Measurements from ENCODE around the gene DLG2.

Gene DLG2

DNA sequence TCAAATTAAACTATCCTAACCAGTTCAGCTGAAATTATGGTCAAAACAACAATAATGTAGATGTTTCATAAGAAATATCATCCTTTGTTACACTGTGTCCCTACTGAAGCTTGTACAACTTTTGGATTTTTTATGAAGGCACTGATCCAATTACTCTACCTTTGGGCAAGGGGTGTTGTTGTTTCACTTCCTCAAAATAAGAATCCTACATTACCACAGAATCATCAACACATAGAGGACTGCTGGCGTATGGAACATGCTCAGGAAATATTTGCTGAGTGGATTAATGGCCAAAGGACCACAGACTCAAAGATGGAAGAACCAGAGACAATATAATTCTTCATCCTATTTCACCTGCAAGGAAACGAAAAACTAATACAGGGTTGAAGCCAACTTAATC, 1433.4 kb downstream of the DLG2 start:
- no peak for DNase-seq (ENCODE audit: low read depth)

DNA sequence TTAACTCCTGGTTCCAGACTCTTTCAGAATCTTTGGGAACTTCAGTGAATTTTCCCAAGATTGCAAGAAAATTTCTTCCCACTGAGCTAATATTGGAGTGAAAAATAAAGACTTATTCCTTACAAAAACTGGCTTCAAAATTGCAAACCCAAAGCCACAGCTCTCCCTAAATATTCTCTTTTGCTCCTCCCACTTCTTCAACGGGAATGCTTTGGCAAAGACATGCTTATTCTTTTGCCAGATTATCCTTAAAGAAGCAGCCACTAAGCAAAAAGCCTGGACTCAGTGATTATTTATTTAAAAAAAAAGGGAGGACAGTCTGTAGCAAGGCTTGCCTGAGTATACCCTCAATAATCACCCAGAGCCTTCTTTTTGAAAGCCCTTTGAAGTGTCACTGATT, 1438.6 kb downstream of the DLG2 start:
- DNase-seq (ENCODE audit: low read depth): no peak

DNA sequence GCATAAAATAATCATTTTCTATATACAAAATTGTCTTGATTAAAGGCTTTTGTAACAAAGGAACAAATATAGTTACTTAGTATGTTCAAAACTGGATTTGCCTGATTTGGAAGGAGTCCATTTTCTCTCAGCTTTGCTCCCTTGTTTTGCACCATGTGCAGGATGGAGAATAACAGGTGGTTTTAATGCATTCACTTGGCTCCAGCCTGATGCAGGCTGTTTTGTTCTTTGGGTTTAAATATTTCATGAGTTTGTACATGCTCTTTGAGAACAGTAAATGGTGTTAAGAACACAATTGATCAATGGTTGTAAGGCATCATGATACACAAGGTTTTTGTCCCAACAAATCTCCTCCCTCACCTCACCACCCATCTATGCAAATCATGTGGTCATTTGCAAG, 1454.1 kb downstream of the DLG2 start:
- DNase-seq (ENCODE audit: low read depth): no peak

DNA sequence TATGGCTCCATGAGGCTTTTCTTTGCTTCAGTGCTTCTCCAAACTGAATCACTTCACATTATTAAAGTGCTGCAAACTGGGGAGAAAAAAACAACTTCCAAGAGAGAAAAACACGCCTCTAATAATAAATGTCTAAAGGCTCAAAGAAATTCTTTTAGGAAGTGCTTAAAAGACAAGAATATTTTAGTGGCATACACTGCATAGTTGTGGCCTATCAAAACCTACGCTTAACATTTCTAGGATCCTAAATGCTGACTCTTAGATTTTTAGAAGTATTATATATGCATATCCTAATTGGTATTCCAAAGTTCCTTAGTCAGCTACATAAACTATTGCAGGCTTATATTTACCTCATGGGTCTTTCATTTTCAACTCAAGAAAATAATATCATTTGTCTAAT, 1462.0 kb downstream of the DLG2 start:
- no peak for DNase-seq (ENCODE audit: low read depth)

DNA sequence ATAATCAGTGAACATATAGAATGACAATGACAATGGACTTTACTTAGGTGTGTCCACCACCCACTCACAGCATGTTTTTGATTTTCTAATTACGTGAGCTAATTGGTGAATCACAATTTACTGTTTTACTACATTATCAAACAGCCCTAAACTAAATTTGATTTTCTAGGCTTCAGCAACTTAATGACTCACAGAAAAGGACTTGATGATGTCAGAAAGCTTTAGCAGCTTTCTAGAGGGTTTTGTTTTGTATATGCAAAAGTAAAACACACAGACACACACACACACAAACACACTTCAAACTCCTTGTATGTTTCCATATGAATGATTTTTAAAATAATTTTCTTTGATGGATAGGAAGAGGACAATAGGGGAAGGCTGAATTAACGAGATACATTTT, 1462.4 kb downstream of the DLG2 start:
- DNase-seq (ENCODE audit: low read depth): no peak

DNA sequence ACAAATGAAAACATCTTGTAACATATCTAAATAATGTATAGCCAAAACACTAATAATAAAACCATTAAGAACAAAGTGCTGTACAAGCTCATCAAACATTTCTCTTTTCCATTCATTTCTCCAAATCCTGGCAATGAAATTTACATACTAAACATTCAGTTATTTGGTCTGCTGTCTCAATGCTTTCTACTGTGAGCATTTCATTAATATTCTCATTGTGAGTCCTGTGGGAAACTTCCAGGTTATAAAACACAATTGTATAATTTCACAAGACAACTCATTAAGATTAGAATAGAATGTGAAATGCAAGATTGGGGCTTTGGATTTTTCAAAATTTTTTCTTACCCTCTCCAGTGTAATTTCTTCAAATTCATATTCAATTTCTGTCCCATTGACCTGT, 1464.0 kb downstream of the DLG2 start:
- no peak for DNase-seq (ENCODE audit: low read depth)

DNA sequence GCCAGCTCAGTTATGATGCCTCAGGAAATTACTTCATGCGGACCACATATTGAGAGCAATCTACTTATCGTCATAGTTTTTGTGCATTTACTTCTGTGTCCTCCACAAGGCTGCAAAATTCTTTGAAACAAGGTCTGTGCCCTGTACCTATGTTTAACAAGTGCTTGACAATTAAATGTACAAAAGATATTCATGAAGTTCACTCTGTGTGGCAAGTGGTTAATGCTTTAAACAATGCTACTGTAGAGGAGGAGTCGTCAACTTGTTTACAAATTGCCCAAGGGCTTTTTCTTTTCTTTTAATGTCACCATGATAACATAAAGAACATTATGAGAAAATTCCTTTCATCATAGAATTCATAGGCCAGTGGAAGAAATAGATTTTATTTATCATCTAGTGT, 1469.5 kb downstream of the DLG2 start:
- no peak for DNase-seq (ENCODE audit: low read depth)

DNA sequence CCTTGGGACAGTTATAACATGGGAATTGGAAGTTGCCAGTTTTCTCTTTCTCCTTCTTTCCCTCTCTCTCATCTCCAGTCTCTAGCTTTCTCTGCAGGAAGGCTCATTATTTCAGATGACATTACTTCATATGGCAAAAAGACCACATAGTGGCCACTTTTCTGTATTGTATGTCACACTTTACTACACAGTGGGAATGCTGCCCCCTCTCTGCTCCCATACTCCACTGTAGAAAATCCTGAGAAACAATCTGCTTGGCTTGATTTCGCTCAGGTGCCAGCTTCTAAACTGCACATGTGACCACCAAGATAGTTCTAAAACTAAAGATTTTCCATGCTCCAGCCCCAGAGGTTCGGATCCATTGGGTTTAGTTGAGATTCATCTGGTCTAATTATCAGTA, 1480.3 kb downstream of the DLG2 start:
- DNase-seq (ENCODE audit: low read depth): no peak

DNA sequence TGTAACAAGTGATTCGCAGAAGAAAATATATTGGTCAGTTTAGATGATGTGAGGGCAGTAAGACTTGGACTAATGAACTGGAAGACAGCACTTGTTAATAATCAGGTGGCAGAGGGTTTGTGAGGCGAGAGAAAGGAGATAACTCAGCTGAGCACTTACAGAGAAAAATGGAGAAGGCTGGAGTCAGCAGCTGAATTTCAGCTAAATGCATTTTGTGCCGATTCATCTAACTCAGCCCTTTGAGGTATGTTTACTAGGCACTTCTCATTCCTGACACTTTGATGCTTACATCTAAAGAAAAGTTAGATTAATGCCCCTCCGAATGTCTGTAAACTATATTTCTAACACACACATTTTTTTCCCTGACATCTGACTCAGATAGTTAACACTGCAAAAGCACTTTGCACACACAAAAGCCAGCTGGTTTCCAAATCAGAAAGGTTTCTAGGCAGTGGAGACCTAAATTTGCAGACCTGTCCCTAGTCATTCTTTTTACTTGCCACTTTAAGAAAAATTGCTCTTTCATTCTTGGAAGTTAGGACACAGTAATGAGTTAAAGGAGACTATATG, 1481.4 kb downstream of the DLG2 start:
- no peak for DNase-seq (ENCODE audit: low read depth)

DNA sequence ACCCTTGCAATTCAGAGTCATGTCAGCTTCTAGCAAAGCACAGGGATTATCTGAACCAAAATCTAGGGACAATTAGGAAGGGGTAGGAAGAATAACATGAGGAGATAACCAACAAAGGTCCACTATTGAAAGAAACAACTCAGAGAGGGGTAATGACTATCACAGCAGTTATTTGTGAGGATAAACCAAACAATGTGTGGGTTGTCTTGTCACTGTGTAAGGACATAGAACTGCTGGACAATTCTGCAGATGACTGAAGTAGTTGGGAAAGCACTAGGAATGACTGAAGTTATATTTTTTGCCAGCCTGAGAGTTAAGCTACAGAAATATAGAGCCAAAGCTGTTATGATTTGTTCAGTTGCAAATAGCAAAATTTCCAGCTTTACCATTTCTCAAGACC, 1482.6 kb downstream of the DLG2 start:
- DNase-seq (ENCODE audit: low read depth): no peak

DNA sequence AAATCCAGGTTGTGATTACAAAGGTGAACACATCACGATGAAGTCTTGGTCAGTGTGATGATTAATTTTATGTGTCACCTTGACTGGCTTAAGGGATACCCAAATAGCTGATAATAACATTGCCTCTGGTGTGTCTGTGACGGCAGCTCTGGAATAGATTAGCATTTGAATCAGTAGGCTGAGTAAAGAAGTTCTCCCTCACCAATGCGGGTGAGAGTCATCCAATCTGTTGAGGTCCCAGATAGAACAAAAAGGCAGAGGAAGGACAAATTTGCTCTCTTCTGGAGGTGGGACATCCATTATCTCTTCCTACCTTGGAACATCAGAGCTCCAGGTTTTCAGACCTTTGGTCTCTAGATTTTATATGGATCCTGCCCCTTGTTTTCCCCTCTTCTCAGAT, 1484.7 kb downstream of the DLG2 start:
- no peak for DNase-seq (ENCODE audit: low read depth)

DNA sequence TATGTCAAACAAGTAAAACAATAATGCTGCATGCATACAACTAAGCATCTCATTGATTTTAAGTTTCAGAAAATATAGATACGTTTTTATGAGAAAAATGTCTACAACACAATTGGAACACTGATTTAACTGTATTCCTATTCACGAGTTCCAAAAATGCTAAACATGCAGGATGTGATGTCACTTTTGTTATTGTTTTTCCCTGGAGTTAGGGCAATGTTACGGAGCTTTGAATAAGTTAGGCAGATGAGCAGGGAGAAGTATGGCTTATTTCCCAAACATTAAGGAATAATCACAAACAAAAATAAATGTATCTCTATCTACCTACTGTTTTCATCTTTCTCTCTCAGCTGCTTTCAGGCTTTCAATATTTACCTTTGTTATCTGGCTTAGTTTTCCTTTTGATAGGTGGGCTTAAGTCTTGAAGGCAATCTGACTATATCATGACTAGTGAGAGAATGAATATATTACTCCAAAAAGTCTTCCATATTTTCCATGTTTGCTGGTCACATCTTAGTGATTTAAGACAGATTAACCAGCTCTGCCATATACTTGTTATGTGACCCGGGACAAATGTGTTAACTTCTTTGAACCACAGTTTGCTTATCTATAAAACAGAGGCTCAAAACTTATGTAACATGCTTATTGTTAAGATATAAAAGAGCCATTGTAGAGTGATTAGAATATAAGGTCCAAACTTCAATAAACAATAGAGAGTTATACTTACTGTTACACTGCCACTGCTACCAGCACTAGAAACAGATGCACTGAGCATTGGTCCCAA, 1486.6 kb downstream of the DLG2 start:
- DNase-seq (ENCODE audit: low read depth): no peak

DNA sequence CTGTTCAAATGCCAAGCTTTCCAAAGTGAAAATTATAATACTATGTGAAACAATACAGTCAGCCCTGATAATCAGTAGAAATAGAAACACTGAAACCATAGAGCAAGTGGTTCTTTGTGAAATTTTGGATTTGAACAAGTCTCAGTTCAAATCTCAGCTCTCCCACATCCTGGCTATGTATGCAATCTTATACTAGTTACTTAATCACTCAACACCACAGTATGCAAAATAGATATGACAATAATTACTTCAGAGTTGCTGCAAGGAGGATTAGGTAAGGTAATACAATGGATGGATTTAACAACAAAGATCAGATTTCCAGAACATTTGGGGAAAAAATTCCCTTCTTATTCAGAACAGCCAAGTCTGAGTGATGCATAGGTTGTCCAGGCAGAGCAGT, 1489.2 kb downstream of the DLG2 start:
- no peak for DNase-seq (ENCODE audit: low read depth)

DNA sequence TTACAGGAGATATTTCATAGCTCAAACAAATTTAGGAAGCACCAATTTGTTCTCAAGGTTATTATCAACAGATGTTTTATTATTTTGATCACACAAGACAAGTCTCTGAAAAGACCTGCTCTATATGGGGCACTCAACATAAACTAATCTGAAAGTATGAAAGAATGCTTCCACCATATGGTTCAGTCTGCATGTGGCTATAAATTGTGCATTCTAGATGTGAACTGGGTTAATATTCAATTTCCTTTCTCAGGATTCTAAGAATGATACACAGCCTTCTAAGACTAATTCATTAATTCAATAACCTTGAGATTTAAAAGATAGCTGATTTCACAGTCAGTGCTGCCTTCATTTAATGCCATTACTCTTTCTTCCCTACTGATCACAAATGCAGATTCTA, 1489.6 kb downstream of the DLG2 start:
- no peak for DNase-seq (ENCODE audit: low read depth)

DNA sequence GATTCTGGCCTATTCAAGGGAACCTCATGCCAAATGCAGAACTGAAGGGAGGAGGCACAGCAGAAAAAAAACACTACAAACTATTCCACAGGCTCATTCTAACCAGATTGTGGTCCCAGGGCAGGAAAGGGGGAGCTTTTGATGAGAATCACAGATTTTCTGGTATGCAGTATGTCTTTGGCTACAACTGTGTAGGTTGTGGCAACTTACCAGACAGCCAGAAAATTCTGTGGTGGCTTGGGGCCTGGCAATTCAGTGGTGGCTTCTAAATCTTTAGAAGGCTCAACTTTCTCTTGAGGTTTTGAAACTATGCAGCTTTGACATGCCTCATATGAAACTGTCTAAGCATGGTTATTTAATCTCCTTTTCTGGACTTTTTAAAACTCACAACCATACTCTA, 1490.2 kb downstream of the DLG2 start:
- no peak for DNase-seq (ENCODE audit: low read depth)

DNA sequence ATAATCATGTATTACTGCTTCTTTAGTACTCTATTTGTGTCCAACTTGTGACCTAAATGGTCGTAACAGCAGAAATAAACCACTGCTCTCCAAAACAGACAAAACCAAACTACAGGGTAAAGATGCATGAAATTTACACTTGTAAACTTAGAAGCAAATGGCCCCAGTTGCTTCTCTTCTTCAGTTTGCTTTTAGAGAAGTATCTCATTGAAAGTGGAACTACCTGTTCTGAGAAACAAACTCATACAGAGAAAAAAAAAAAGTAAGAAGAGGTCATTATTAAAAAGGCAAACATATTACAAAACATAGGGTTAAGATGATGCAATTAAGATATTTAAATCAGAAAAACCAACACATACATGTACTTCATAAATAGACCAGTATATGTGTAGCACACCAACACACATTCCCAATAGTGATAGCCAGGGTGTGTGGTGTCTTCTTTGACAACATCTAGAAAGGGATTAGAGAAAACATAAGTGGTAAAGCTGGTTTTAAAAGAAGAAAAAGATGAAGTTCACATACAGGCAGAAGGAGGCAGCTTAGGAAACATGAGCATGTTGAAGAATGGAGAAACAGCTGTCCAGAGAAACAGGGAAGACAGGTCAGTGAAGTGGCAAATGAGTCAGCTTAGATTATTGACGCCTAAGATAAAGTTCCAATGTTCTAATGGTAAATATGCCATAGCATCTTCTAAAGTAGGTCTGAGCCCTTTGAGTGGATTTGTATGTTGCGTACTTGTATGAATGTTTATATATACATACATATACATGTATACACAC, 1496.3 kb downstream of the DLG2 start:
- DNase-seq (ENCODE audit: low read depth): no peak

DNA sequence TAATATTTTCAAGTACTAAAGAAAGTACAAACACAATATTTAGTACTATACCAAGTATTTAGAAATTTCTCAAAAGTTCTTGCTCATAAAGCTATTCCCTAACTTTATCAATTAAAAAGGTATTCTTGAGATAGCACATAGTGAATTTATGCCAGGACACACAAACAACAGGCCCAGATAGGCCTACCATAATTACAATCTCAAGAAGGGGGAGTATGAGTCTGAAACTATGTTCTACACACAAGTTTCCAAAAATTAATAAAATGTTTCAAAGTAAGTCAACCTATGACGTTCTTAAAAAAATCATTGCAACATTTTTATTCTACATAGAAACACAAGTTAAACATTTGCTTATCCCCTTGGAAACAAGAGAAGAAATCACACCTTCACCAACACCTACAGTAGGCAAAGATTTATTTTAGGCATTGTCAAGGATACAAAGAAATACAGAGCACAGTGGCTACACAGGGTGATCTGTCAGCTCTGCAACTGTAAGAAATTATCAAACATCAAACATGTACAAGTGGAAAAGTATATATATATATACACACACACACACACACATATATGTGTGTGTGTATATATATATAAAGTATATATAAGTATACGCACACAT, 1497.1 kb downstream of the DLG2 start:
- DNase-seq (ENCODE audit: low read depth): no peak

DNA sequence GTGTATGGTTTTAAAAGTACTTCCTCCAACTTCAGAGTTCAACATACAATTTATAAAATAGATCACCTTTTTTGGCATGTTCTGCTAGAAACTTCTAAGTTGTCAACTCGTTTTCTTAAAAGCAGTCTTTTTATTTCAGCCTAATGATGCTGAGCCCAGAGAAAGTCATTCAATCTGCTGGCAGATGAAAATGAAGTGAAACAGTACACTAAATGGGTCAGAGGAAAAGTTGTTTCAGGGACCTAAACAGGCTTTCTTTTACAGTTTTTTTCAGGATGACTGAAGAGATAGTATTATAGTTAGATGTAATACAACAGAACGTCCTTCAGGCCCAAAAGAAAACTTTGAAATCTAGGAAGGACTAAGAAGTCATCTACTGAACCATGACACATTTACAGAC, 1498.3 kb downstream of the DLG2 start:
- DNase-seq (ENCODE audit: low read depth): no peak

DNA sequence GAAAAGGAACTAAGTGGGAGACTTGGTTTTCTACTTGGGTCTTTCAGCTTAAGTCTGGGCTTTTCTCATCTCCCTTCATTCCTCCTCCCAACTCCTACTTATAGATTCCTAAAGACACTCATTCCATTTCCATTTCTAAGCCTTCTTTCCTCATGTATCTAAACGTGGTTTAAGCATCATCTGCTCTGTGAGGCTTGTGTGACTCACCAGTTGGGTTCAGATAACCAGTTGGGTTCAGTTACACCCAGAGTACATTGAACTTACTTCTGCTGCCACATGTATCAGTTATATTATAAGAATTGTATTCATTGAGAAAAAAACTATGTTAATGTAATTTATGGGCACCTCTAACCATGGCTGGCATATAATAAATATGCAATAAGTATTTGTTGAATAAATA, 1509.8 kb downstream of the DLG2 start:
- no peak for DNase-seq (ENCODE audit: low read depth)

DNA sequence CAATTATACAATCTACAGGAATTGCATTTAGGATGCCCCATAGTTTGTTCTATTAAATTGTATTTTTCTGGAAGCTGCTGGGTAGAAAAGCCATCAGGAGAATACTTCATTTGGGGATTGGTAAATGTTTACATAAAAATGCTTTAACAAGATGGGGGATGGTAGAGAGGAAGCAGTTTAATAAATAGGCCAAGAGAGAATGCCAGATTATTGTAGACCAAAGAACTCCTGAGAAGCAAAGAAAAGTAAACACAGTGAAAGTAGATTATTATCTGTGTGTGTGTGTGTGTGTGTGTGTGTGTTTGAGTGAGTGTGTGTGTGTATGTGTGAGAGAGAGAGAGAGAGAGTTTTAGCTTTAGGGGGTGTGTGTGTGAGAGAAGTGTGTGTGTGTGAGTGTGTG, 1520.6 kb downstream of the DLG2 start:
- DNase-seq (ENCODE audit: low read depth): no peak

DNA sequence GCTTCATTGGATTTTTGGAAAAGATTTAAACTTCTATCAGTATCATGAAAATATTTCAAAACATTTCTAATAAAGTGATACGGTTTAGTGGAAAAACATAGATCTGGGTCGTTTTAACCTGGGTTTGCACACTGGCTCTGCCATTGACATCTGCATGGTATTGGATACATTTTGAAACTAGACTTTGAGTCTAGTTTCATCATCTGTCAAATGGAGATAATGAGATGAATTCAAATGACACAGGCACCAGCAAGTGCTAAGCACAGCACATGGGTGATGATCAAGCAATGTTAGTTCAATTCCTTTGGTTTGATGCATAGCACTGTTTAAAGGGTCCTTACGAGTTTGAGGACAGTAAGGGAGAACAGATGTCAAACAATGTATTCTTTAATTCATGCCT, 1522.0 kb downstream of the DLG2 start:
- DNase-seq (ENCODE audit: low read depth): no peak

DNA sequence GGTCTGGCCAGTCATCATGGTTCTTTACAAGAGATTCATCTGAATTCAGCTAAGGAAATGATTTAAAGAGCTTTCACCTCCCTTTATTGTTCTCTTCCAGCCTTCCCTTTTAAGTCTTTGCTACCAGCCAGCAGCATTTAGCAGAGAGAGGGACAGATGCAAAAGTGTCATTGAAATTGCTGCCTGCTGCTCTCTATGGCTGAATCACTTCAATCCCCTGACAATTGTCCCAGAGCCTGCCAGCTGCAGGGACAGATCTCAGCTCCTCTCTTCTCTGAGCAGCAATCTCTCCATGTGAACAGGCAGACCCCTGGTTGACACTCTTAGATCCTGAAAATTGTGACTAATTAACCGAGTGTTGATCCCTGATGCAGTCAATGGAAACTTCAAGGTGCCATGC, 1524.0 kb downstream of the DLG2 start:
- DNase-seq (ENCODE audit: low read depth): no peak

DNA sequence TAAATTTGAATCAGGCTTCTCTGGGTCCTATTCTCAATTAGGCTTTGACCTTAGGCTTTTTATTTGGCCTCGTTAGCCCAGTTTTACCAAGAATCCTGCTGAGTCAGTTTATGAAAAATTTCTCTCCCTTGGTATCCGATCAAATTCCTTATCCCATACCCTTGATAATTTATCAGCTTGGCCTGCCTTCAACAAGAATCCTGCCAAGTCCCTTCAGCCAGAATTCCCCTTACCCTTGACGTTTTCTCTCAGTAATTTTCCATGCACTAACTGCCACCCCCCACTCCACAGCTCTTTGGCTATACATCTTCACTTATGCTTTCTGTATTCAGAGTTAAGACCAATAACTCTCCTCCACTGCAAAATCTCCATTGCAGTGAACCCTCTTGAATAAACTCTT, 1530.0 kb downstream of the DLG2 start:
- no peak for DNase-seq (ENCODE audit: low read depth)
